B cell (primary cell): ENCODE results near the gene ITIH3. TPM values are rescaled to one million over a fixed set of nuclear protein-coding genes. Genes with fewer than 3 reads are reported as not detected.
A peak's percentile ranks its signal among the peaks of the same experiment; 100 is the strongest.

Experiments
- ATAC-seq: fragments of 200-7000 bp; cut with Tn5 transposase; one replicate; pipeline ENCODE4 v1.10.0; 2021; ENCODE audit warnings: low read depth, mild to moderate bottlenecking, moderate number of reproducible peaks, moderate library complexity
- CTCF ChIA-PET: fragments of 350-600 bp; sonication (Branson Sonifier 250); formaldehyde crosslinking; loops from one replicate; lab custom pipeline; 2021; ENCODE audit warnings: antibody characterized with exemption, inconsistent platforms; lab: Charles Lee
- POLR2A ChIA-PET: fragments of 350-600 bp; sonication (Branson Sonifier 250); formaldehyde crosslinking; loops from one replicate; lab custom pipeline; 2021; ENCODE audit warnings: antibody characterized with exemption; lab: Charles Lee
- DNase-seq: peaks from one replicate; pipeline ENCODE4 v3.0.0; 2013
- H2AFZ ChIP-seq: 2 replicates; pipeline ENCODE4 v1.6.1; 2012; ENCODE audit warnings: mild to moderate bottlenecking, low read depth, low read length; ENCODE audit not compliant: insufficient read depth, poor library complexity, severe bottlenecking
- H3K27ac ChIP-seq, 2 donors: 1 replicate in 1 of 2; 2 replicates in 1 of 2; pipeline ENCODE4 v1.5.1; 2012 to 2013; ENCODE audit warnings: low read length in 2 of 2, mild to moderate bottlenecking in 2 of 2, moderate library complexity in 1 of 2
- H3K27me3 ChIP-seq, 4 experiments: fragments of 200-600 bp in 1 of 4; sonication (generic) in 1 of 4; replicated peaks in 1 of 4; 1 replicate in 2 of 4; 2 replicates in 2 of 4; pipeline versions ENCODE4 v1.6.1 to v1.7.0; 2013 to 2016; ENCODE audit warnings: low read length in 3 of 4, mild to moderate bottlenecking in 2 of 4, mixed read lengths in 1 of 4, moderate library complexity in 1 of 4; ENCODE audit not compliant: insufficient read depth in 4 of 4, control insufficient read depth in 3 of 4; ENCODE audit errors: control extremely low read depth in 1 of 4
- H3K36me3 ChIP-seq, 2 experiments: replicated peaks in 1 of 2; 1 replicate in 1 of 2; 2 replicates in 1 of 2; pipeline versions ENCODE4 v1.6.1 to v1.7.1; 2013; ENCODE audit warnings: low read length in 1 of 2; ENCODE audit not compliant: insufficient read depth in 2 of 2, control insufficient read depth in 1 of 2; ENCODE audit errors: control extremely low read depth in 1 of 2, extremely low read depth in 1 of 2
- H3K4me1 ChIP-seq, 2 donors: fragments of 200-600 bp in 1 of 2; sonication (generic) in 1 of 2; 1 replicate in 1 of 2; 2 replicates in 1 of 2; pipeline versions ENCODE4 v1.5.1 to v1.6.1; 2013 to 2017; ENCODE audit warnings: low read length in 2 of 2; ENCODE audit not compliant: control insufficient read depth in 2 of 2, insufficient read depth in 2 of 2
- H3K4me2 ChIP-seq: replicated peaks from 2 replicates; pipeline ENCODE3; 2012; ENCODE audit warnings: mild to moderate bottlenecking, low read depth, low read length; ENCODE audit not compliant: poor library complexity, severe bottlenecking
- H3K4me3 ChIP-seq, 5 experiments: fragments of 200-600 bp in 1 of 5; sonication (generic) in 1 of 5; 1 replicate in 3 of 5; 2 replicates in 2 of 5; pipeline versions ENCODE4 v1.5.1 to v1.7.0; 2011 to 2016; ENCODE audit warnings: low read length in 4 of 5, mild to moderate bottlenecking in 4 of 5, low read depth in 2 of 5, control low read depth in 1 of 5, moderate library complexity in 1 of 5; ENCODE audit not compliant: insufficient read depth in 1 of 5; ENCODE audit errors: control extremely low read depth in 1 of 5, extremely low read depth in 1 of 5
- H3K79me2 ChIP-seq: fragments of 200-600 bp; sonication (generic); one replicate; pipeline ENCODE4 v1.6.0; 2016; ENCODE audit warnings: low read length; ENCODE audit not compliant: control insufficient read depth, insufficient read depth
- H3K9ac ChIP-seq: fragments of 200-600 bp; sonication (generic); 2 replicates; pipeline ENCODE4 v1.6.1; 2017; ENCODE audit warnings: mild to moderate bottlenecking, low read length, moderate library complexity
- H3K9me3 ChIP-seq, 3 donors: one replicate each; pipeline versions ENCODE4 v1.6.1 to v1.7.1; 2013; ENCODE audit warnings: low read length in 2 of 3; ENCODE audit not compliant: control insufficient read depth in 2 of 3, insufficient read depth in 1 of 3; ENCODE audit errors: control extremely low read depth in 1 of 3
- H4K20me1 ChIP-seq: 2 replicates; pipeline ENCODE4 v1.6.0; 2012; ENCODE audit warnings: mild to moderate bottlenecking, low read length; ENCODE audit not compliant: insufficient read depth, control insufficient read depth, poor library complexity, severe bottlenecking
- H3K27ac Mint-ChIP-seq: one replicate; pipeline ENCODE4 v1.8.0; 2021; ENCODE audit warnings: mixed read lengths
- H3K27me3 Mint-ChIP-seq: one replicate; pipeline ENCODE4 v1.8.0; 2021; ENCODE audit warnings: mixed read lengths
- H3K4me1 Mint-ChIP-seq: one replicate; pipeline ENCODE4 v1.8.0; 2021; ENCODE audit warnings: mixed read lengths
- H3K4me3 Mint-ChIP-seq: one replicate; pipeline ENCODE4 v1.8.0; 2021; ENCODE audit warnings: mixed read lengths
- H3K9me3 Mint-ChIP-seq: one replicate; pipeline ENCODE4 v1.8.0; 2022; ENCODE audit warnings: mixed read lengths; ENCODE audit not compliant: insufficient read depth
- CTCF ChIP-seq: fragments of 200-600 bp; IDR thresholded peaks from one replicate; pipeline ENCODE4 v1.8.0; 2022; ENCODE audit warnings: antibody characterized with exemption, mild to moderate bottlenecking
- EZH2 ChIP-seq: IDR thresholded peaks from 2 replicates; pipeline ENCODE4 v1.6.1; 2012; ENCODE audit warnings: borderline replicate concordance, low read depth, mild to moderate bottlenecking, moderate library complexity, low read length; ENCODE audit not compliant: insufficient read depth, poor library complexity, severe bottlenecking
- WGBS: methylation state at CpG from one replicate; pipeline ENCODE4 v1.1.5; 2013; ENCODE audit warnings: missing lambda C conversion rate; ENCODE audit not compliant: insufficient coverage; 5-methylcytosine and 5-hydroxymethylcytosine counted together
- intact Hi-C: fragments of 100-400 bp; cut with micrococcal nuclease; formaldehyde crosslinking; loops from one replicate; pipeline ENCODE4 v1.10.0; 2022
- polyA plus RNA-seq: library from polyadenylated mRNA; depleted of rRNA; stranded (reverse); fragments of >200 nt; gene quantifications from 2 replicates; pipeline ENCODE4 v1.2.3, GENCODE V29; 2012
- total RNA-seq, 2 donors: library from RNA; stranded (reverse); fragments of 120-200 nt in 1 of 2; gene quantifications; 1 replicate in 1 of 2; 2 replicates in 1 of 2; pipeline versions ENCODE4 v1.2.3 to v1.2.4, GENCODE V29; 2013 to 2022

The ITIH3 gene
- total and polyA plus RNA-seq, 2 donors (not counting 1 experiment from before 2014, with no cell fraction given) = not detected

- Histone ChIP-seq H3K4me1 (no peaks in the 10 kb centered on the region), H3K9me3 (no peaks in the 10 kb centered on the region), H3K27ac (no peak overlapping the region), H4K20me1 (no peaks in the 10 kb centered on the region), H3K36me3 (peaks cover 16 to 44% of the 10 kb centered on the region in 2 experiments), H3K9ac (no peak overlapping the region), H3K4me3 (no peak overlapping the region), H2AFZ (no peak overlapping the region), H3K4me2 (no peak overlapping the region), H3K27me3 (no peaks in the 10 kb centered on the region), H3K79me2 (peaks cover 4% of the 10 kb centered on the region)
- intact Hi-C loops = no loop called here
- ChIA-PET CTCF (interaction anchor here (0.6 kb wide), 1 partner anchor 16 kb away, joined by 3 read pairs; no protein-coding TSS in a partner anchor), POLR2A (no interaction called here)
- WGBS = 100% methylated on average over 1 of the region's 2 CpGs
- Mint-ChIP-seq H3K9me3 (no peaks in the 10 kb centered on the region), H3K4me3 (no peak overlapping the region), H3K4me1 (no peaks in the 10 kb centered on the region), H3K27me3 (no peaks in the 10 kb centered on the region), H3K27ac (no peak overlapping the region)
- ATAC-seq (no peak), DNase-seq (no peak)
- no peak for TF ChIP-seq EZH2
- TF ChIP-seq CTCF = no peak
These were observed 31.1 kb upstream of the ITIH3 start for GRCh38 chr3:52763466-52763865.

GRCh38 chr3:52769786-52770455, 24.7 kb upstream of the ITIH3 start:
- CTCF ChIA-PET = interaction anchor here (1.7 to 2.5 kb wide), 3 partner anchors 28 to 276 kb away, joined by 4 to 9 read pairs (median 4); partner anchors contain the start of gene SFMBT1
- Histone ChIP-seq H3K9ac (peak overlapping the region; percentile 85), H2AFZ (peak overlapping the region; percentile 87), H3K27me3 (no peaks in the 10 kb centered on the region), H3K4me1 (peaks cover 9 to 12% of the 10 kb centered on the region in 2 donors), H3K9me3 (no peaks in the 10 kb centered on the region), H3K27ac (peak overlapping the region in 1 of 2 donors; percentile 89), H3K4me3 (peak overlapping the region; percentile 47 to 85 (median 70)), H3K79me2 (peaks cover 15% of the 10 kb centered on the region), H3K36me3 (peaks cover 8 to 11% of the 10 kb centered on the region in 2 experiments), H3K4me2 (peak overlapping the region; percentile 90), H4K20me1 (no peaks in the 10 kb centered on the region)
- POLR2A ChIA-PET = interaction anchor here (0.6 to 2.0 kb wide), 4 partner anchors 10 to 276 kb away, joined by 3 to 15 read pairs (median 4); partner anchors contain the start of genes GLT8D1, SFMBT1 and SPCS1
- no peak for TF ChIP-seq EZH2
- 43% methylated on average over 9 of the region's 13 CpGs for WGBS
- Mint-ChIP-seq H3K27me3 (no peaks in the 10 kb centered on the region), H3K9me3 (no peaks in the 10 kb centered on the region), H3K4me1 (peaks cover 18% of the 10 kb centered on the region), H3K4me3 (peak overlapping the region; percentile 99), H3K27ac (peak overlapping the region; percentile 33)
- ATAC-seq = no peak
- intact Hi-C loops = loop anchor here (1.0 to 2.0 kb wide), 5 partner anchors 63 to 302 kb away; partner anchors contain the start of genes PBRM1, SPCS1 and STIMATE
- no peak for DNase-seq
